Esophagus muscularis mucosa (tissue), 3 donors: Measurements from ENCODE around the gene ARPC1A.
"Not testable (repeated sequence)": the region's sequence is repeated elsewhere in the genome, so short reads cannot be mapped to it uniquely, and the experiment has no call there.

Source experiments
- POLR2A ChIP-seq: fragments of 450-650 bp; IDR thresholded peaks from one replicate; pipeline ENCODE4 v1.6.1; 2017; ENCODE audit warnings: antibody characterized with exemption, moderate library complexity, mild to moderate bottlenecking, low read depth
- POLR2AphosphoS5 ChIP-seq, 2 donors: sonication (generic); formaldehyde crosslinking; IDR thresholded peaks; one replicate each; pipeline ENCODE4 v1.6.1; 2017; ENCODE audit warnings: antibody characterized with exemption in 2 of 2
- TF ChIP-seq, protein P1 (sequence below), 3 experiments: fragments of 200-600 bp in 2 of 3; fragments of 450-650 bp in 1 of 3; sonication (generic) in 2 of 3; IDR thresholded peaks; one replicate each; pipeline ENCODE4 v1.5.1; 2017 to 2019; ENCODE audit warnings: antibody characterized with exemption in 3 of 3, mild to moderate bottlenecking in 2 of 3, moderate library complexity in 1 of 3

DNA sequence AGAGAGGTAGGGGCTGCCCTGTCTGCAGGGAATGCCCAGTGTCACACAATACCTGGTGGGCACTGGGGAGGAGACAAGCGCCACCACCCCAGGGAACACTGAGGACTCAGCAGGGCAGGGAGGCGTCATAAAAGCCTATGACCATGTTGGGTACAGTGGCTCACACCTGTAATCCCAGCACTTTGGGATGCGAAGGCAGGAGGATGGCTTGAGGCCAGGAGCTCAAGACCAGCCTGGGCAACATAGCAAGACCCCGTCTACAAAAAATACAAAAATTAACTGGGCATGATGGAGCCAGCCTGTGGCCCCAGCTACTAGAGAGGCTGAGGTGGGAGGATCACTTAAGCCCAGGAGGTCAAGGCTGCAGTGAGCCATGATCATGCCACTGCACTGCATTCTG is 41.5 kb upstream of the ARPC1A start:
- TF ChIP-seq, protein P1, sequence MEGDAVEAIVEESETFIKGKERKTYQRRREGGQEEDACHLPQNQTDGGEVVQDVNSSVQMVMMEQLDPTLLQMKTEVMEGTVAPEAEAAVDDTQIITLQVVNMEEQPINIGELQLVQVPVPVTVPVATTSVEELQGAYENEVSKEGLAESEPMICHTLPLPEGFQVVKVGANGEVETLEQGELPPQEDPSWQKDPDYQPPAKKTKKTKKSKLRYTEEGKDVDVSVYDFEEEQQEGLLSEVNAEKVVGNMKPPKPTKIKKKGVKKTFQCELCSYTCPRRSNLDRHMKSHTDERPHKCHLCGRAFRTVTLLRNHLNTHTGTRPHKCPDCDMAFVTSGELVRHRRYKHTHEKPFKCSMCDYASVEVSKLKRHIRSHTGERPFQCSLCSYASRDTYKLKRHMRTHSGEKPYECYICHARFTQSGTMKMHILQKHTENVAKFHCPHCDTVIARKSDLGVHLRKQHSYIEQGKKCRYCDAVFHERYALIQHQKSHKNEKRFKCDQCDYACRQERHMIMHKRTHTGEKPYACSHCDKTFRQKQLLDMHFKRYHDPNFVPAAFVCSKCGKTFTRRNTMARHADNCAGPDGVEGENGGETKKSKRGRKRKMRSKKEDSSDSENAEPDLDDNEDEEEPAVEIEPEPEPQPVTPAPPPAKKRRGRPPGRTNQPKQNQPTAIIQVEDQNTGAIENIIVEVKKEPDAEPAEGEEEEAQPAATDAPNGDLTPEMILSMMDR (IDR thresholded peaks at IDR 0.05), result not testable (repeated sequence)
- not testable (repeated sequence) for TF ChIP-seq POLR2A; POLR2AphosphoS5 (IDR thresholded peaks at IDR 0.05)
